ENCODE results near the gene NCAPD2. TPM values are rescaled to one million over a fixed set of nuclear protein-coding genes. Genes with fewer than 3 reads are reported as not detected.

Gene NCAPD2
- total RNA-seq, 1 donor from 2014 or later, result 99.1 TPM

DNA sequence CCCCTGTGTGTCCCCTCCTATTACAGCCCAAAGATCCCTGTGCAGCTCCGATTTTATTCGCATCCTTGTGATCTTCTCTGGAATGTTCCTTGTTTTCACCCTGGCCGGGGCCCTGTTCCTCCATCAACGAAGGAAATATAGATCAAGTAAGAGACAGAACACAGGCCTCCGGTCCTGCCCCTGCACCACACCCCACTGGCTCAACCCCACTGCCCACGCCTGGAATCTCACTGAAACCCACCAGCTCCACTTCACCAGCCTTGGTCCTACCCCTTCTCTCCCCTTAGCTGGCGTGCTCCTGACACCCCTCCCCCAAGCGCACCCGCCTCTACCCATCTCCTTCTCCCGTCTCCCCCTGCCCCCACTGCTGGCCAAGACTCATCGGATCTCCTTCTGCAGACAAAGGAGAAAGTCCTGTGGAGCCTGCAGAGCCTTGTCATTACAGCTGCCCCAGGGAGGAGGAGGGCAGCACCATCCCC lies 43.0 kb upstream of the NCAPD2 start:
- H3K27ac Mint-ChIP-seq, result peak overlapping the region; percentile 89
- TF ChIP-seq, protein P1, sequence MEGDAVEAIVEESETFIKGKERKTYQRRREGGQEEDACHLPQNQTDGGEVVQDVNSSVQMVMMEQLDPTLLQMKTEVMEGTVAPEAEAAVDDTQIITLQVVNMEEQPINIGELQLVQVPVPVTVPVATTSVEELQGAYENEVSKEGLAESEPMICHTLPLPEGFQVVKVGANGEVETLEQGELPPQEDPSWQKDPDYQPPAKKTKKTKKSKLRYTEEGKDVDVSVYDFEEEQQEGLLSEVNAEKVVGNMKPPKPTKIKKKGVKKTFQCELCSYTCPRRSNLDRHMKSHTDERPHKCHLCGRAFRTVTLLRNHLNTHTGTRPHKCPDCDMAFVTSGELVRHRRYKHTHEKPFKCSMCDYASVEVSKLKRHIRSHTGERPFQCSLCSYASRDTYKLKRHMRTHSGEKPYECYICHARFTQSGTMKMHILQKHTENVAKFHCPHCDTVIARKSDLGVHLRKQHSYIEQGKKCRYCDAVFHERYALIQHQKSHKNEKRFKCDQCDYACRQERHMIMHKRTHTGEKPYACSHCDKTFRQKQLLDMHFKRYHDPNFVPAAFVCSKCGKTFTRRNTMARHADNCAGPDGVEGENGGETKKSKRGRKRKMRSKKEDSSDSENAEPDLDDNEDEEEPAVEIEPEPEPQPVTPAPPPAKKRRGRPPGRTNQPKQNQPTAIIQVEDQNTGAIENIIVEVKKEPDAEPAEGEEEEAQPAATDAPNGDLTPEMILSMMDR (IDR thresholded peaks at IDR 0.05; ENCODE audit: unreplicated experiment), result no peak

DNA sequence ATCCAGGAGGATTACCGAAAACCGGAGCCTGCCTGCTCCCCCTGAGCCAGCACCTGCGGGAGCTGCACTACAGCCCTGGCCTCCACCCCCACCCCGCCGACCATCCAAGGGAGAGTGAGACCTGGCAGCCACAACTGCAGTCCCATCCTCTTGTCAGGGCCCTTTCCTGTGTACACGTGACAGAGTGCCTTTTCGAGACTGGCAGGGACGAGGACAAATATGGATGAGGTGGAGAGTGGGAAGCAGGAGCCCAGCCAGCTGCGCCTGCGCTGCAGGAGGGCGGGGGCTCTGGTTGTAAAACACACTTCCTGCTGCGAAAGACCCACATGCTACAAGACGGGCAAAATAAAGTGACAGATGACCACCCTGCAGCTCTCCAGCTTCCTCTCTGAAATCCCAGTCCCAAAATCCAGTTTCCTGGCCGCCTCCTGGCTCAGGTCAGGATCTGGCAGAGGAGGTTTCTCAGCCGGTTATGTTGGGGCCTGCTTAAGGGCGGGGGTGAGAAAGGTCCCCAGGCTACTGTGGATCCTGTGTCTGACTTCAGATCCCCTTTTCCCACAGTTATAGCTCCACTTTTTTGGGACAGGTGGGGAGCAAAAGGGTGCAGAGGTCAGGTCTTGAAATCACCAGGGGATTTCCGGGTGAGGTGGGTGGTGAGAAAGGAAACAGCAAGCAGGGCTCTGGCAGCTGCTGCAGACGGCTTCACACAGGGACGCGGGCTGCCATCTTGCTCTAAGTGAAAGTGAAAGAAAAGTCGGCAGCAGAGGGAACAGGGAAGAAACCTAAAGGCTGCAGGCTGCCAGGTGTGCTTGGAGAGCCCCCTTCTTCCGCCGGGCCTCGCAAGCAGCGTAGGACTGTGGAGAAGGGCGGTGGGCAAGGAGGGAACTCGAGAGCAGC lies 42.3 kb upstream of the NCAPD2 start, which contains the start of gene TAPBPL:
Gene TAPBPL (plus strand): TSS at position 695 of the 897 bp plus-strand sequence. CDS start 207 bp downstream, outside the sequence.
- DNase-seq (ENCODE audit: low spot score, unreplicated experiment), result peak; percentile 45
- Mint-ChIP-seq H3K4me1 (ENCODE audit: low read depth) (peaks cover 24% of the 10 kb centered on the region), H3K36me3 (ENCODE audit: insufficient read depth) (peaks cover 3% of the 10 kb centered on the region), H3K4me3 (ENCODE audit: low read depth) (peak within 1 kb of the TSS; percentile 79), H3K9me3 (ENCODE audit: low read depth) (no peaks in the 10 kb centered on the region), H3K27ac (peak within 1 kb of the TSS; percentile 89), H3K27me3 (no peaks in the 10 kb centered on the region)
- TF ChIP-seq, protein P1 (IDR thresholded peaks at IDR 0.05; ENCODE audit: unreplicated experiment), result no peak

More for the DNA sequence above, 43.0 kb upstream of the NCAPD2 start:
- DNase-seq (ENCODE audit: low spot score, unreplicated experiment), result no peak
- peaks cover 24% of the 10 kb centered on the region for H3K4me1 Mint-ChIP-seq (ENCODE audit: low read depth)
- peaks cover 3% of the 10 kb centered on the region for H3K36me3 Mint-ChIP-seq (ENCODE audit: insufficient read depth)
- H3K4me3 Mint-ChIP-seq (ENCODE audit: low read depth), result peak overlapping the region; percentile 79
- no peaks in the 10 kb centered on the region for H3K9me3 Mint-ChIP-seq (ENCODE audit: low read depth)
- no peaks in the 10 kb centered on the region for H3K27me3 Mint-ChIP-seq

DNA sequence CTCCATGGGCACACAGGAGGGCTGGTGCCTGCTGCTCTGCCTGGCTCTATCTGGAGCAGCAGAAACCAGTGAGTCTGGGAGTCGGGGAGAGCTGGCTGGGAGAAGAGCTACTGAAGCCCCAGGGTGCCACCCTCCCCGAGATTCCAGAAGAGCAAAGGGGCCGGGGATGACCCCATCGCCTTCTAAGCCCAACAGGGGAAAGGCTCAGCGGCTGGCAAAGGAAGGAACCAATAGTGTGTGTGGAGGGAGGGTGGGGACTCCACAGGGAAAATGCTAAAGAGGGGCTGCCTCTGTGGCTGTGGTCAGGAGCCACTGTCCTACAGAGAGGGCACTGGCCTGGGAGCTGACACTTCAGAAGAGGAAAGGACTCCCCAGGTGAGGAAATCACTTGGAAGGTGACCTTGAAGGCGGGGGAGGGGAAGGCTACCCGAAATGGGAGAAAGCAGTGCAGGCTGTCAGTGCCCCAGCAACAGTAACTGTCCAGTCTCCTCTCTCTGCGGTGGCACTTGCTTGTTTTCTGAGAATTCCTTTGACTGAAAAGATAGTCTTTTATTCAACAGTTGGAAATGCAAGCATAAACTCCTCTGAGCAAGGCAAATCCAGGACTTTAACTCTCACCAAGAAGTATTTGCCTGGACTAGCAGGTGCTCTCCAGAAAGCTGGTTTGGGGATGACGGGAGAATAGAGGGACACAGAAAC lies 41.5 kb upstream of the NCAPD2 start:
- H3K9me3 Mint-ChIP-seq (ENCODE audit: low read depth), result no peaks in the 10 kb centered on the region
- H3K36me3 Mint-ChIP-seq (ENCODE audit: insufficient read depth), result peaks cover 3% of the 10 kb centered on the region
- no peak for DNase-seq (ENCODE audit: low spot score, unreplicated experiment)
- H3K4me3 Mint-ChIP-seq (ENCODE audit: low read depth), result peak overlapping the region; percentile 79
- TF ChIP-seq, protein P1 (IDR thresholded peaks at IDR 0.05; ENCODE audit: unreplicated experiment), result no peak
- peaks cover 24% of the 10 kb centered on the region for H3K4me1 Mint-ChIP-seq (ENCODE audit: low read depth)
- no peaks in the 10 kb centered on the region for H3K27me3 Mint-ChIP-seq
- H3K27ac Mint-ChIP-seq, result peak overlapping the region; percentile 89

DNA sequence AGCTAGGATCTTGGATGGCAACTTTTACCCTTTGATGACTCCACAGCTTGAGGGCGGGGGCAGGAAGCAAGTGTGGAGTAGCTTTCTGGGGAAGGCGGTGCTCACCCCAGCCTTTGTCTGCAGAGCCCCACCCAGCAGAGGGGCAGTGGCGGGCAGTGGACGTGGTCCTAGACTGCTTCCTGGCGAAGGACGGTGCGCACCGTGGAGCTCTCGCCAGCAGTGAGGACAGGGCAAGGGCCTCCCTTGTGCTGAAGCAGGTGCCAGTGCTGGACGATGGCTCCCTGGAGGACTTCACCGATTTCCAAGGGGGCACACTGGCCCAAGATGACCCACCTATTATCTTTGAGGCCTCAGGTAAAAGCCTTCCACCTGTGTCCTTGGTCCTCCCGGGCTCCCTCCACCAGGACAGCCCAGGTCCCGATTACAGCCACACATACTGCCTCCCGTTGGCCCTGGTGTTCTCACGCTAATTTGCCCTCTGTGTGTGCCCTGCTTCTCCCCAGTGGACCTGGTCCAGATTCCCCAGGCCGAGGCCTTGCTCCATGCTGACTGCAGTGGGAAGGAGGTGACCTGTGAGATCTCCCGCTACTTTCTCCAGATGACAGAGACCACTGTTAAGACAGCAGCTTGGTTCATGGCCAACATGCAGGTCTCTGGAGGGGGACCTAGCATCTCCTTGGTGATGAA lies 40.8 kb upstream of the NCAPD2 start:
- TF ChIP-seq, protein P1 (IDR thresholded peaks at IDR 0.05; ENCODE audit: unreplicated experiment), result no peak
- Mint-ChIP-seq H3K36me3 (ENCODE audit: insufficient read depth) (no peaks in the 10 kb centered on the region), H3K4me3 (ENCODE audit: low read depth) (no peak overlapping the region), H3K27ac (peak overlapping the region; percentile 89), H3K4me1 (ENCODE audit: low read depth) (peaks cover 24% of the 10 kb centered on the region), H3K27me3 (no peaks in the 10 kb centered on the region), H3K9me3 (ENCODE audit: low read depth) (no peaks in the 10 kb centered on the region)
- no peak for DNase-seq (ENCODE audit: low spot score, unreplicated experiment)
